CD4-positive, alpha-beta T cell treated with Interferon alpha-2 for 1 hour (primary cell): ENCODE results near the gene NCR1.
"Not testable (repeated sequence)": the region's sequence is repeated elsewhere in the genome, so short reads cannot be mapped to it uniquely, and the experiment has no call there.

Source experiments
- DNase-seq, 2 donors: peaks; one replicate each; pipeline ENCODE4 v3.0.0-alpha.2; 2020 to 2022

The NCR1 gene

DNA sequence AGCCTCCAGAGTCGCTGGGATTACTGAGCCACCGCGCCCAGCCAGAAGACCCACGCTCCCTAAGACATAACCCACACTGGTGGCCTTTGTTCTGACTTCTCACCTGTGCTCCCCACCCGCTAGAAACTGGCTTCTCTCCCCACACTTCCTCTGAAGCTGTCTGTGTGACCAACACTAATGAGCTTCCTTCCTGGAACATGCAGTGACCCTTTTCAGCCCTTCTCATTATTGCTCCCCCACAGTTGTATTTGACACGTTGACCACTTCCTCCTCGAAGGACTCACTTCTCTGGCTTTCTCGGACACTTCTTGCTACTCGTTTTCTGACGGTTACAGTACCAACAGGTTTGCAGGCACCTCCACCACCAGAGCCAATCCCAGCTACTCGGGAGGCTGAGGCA lies 10.9 kb downstream of the NCR1 start:
- peak in 1 of 2 donors; percentile 12 for DNase-seq

DNA sequence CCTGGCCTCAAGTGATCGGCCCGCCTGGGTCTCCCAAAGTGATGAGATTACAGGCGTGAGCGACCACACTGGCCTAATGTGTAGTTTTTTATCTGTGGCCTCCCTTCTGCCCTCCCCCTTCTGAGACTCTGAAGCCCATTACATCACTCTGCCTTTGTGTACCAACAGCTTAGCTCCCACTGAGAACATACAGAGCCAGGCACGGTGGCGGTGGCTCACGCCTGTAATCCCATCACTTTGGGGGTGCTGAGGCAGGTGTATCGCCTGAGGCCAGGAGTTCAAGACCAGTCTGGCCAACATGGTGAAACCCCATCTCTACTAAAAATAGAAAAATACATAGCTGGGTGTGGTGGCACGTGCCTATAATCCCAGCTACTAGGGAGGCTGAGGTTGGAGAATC lies 12.6 kb downstream of the NCR1 start:
- no peak for DNase-seq

DNA sequence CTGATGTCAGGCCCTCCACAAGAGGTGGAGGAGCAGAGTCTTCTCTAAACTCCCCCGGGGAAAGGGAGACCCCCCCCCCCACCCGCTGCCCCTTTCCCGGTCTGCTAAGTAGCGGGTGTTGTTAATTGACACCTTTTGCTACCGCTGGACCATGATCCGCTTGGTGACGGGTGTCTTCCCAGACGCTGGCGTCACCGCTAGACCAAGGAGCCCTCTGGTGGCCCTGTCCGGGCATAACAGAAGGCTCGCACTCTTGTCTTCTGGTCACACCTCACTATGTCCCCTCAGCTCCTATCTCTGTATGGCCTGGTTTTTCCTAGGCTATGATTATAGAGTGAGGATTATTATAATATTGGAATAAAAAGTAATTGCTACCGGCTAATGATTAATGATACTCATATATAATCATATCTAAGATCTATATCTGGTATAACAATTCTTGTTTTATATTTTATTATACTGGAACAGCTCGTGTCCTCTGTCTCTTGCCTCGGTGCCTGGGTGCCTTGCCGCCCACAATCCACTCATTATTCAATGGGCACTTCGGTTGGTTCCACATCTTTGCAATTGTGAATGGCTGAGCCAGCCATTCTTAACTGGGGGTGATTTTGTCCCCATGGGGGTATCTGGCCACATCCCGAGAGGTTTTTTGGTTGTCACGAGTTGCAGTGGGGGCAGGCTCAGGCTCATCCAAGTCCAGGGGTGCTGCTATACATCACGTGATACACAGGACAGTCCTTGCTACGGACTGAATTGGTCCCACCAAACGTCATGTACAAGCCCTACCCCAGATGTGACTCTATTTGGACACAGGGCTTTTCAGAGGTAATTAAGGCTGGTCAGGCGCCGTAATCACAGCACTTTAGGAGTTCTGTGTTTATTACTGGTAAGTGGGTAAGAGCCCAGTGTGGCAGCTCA lies 14.0 kb downstream of the NCR1 start:
- DNase-seq: peak in 1 of 2 donors; percentile 14

DNA sequence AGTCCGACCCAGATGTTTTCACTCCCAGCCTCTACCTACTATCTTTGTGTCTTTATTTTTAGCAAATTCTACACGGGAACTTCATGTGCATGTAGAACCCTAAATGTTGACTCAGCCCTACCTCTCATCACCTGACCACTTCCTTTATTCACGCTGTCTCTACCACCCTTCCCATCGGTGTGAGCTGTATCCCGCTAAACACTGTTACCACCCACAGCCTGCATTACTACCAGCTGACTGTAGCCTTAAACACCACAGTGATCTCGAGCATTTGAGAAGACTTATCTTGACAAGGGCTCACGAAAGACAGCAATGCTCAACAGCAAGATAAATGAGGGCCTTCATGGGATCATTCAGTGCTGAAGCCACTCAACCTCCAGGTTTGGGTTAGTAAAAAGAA lies 15.1 kb downstream of the NCR1 start:
- DNase-seq: no peak

DNA sequence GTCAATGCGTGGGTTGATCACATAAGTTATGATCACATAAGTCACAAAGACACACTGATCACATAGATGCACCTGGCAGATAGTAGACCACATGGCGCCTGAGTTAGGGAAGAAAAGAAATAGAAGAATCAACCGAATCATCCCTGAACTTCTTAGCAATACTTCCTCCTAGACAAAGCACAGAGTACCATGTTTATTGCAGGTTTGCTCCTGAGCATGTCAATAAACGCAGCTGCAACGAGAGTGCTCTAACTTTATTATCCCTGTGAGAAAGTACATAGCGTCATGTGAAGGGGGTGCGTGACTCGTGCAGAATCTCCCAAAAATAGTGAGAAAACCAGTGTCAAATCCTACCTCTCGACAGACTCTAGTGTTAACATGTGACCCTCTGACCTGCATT lies 17.3 kb downstream of the NCR1 start:
- no peak for DNase-seq

DNA sequence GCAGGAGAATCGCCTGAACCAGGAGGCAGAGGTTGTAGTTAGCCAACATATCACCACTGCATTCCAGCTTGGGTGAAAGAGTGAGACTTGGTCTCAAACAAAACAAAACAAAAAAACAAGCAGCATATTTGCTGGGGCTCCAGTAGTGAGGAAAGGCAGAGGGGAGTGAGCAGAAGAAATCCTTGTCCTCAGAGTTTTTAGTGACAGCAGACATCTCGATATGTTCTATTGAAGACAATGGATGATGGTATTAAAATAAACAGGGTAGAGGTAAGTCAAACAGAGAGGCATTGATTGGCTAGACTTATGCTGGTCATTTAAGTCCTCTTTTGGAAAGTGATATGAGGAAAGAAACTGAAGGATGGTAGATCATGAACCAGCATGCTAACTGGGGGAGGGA lies 22.4 kb downstream of the NCR1 start:
- DNase-seq: no peak

DNA sequence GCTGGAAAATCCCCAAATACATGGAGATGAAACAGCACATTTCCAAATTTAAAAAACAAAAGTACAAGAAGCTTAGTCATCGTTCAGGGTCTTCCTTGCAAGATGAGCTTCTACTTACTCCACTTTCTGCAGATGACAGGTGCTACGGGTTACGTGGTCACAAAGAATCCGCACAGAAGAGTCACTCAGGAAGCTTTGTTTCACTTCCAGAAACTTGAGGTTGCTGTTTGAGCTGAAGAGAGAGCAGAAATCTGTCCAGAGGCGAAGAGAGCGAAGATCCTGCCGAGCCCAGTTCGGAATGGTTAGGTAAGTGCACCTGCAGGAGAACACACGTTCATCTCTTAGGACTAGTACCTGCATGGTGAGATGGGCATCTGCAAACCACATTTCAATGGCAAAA lies 32.0 kb downstream of the NCR1 start:
- no peak for DNase-seq

DNA sequence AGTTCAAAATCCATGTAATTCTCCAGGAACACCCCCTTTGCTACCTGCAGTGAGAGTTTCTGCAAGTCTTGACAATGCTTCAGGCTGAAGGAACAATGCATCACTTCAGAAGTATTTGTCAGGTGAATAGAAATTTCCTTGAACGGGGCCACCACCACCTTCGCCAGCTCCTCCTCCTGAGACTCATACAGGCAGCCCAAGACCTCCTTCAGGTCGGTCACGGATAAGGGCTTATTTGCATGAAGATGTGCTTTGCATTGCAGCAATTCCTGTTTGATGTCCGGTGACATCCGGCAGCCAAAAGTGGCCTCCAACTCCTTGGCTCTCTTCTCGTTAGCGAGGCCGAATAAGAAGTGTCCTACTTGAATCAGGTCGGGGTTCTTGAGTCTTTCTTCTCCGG lies 33.0 kb downstream of the NCR1 start:
- DNase-seq: no peak

DNA sequence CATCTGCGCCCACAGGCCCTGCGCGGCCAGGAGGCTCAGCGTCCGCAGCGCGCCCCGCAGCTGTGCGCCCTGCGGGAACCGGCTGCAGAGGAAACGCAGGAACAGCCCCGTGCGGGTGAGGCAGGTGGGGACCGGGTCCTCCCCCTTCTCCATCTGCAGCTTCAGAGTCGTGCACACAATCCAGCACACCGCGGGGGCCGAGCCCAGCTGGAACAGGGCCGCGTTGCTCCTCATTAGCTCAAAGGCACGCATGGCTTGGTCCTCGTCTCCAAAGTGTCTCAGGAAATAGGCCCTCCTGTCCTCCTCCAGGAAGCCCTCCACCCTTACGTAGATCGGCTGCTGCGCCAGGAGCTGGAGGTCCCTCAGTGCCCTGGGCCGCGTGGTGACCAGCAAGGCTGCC lies 33.6 kb downstream of the NCR1 start:
- not testable (repeated sequence) for DNase-seq

DNA sequence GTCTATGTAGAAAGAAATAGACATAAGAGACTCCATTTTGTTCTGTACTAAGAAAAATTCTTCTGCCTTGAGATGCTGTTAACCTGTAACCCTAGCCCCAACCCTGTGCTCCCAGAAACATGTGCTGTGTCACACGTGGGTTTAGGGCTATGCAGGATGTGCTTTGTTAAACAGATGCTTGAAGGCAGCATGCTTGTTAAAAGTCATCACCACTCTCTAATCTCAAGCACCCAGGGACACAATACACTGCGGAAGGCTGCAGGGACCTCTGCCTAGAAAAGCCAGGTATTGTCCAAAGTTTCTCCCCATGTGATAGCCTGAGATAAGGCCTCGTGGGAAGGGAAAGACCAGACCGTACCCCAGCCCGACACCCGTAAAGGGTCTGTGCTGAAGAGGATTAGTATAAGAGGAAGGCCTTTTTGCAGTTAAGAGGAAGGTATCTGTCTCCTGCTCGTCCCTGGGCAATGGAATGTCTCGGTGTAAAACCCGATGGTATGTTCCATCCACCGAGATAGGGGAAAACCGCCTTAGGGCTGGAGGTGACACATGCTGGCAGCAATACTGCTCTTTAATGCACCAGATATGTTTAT lies 37.9 kb downstream of the NCR1 start:
- DNase-seq: not testable (repeated sequence)

DNA sequence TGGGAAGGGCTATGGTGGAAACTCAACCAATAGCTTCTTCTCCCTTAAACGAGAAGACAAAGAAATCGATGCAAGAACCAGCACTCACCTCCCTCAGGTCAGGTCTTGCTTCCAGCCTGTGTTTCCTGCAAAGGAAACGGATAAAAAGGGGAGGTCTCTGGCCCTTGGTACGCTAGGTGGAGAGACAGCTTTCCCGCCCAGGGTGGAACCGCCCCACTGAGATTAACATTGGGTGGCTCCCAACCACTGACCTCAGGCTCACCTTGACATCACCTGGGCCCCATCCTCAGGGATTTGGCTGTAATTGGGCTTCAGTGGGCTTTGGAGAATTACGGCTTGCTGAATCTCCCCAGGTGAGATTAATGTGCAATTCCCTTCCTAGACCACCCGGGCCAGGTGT lies 41.4 kb downstream of the NCR1 start, which contains the start of gene NLRP7:
NLRP7 (minus strand) TSS at position 150 of the 400 bp plus-strand sequence.
- DNase-seq: no peak

DNA sequence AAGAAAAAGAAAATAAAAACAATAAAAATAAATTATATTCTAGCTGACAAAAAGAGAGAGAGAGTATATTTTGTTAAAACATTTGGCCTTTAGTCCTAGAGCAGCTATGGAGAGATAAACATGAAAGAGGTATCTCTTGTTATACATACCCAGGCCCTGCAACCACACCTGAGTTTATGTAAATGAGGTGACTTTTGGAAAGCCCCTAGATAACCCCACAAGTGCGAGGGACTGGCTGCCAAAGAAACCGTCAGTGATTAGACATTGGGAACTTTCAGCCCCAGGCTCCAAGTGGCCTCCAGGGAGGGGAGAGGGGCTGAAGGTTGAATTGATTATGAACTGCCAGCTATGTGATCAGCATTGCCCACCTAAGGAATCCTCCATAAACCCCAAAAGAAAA lies 43.5 kb downstream of the NCR1 start:
- no peak for DNase-seq

DNA sequence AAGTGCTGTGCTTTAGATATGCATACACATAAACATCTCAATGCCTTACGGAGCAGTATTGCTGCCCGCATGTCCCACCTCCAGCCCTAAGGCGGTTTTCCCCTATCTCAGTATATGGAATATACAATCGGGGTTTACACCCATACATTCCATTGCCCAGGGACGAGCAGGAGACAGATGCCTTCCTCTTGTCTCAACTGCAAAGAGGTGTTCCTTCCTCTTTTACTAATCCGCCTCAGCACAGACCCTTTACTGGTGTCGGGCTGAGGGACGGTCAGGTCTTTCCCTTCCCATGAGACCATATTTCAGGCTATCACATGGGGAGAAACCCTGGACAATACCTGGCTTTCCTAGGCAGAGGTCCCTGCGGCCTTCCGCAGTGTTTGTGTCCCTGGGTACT lies 44.6 kb downstream of the NCR1 start:
- not testable (repeated sequence) for DNase-seq

DNA sequence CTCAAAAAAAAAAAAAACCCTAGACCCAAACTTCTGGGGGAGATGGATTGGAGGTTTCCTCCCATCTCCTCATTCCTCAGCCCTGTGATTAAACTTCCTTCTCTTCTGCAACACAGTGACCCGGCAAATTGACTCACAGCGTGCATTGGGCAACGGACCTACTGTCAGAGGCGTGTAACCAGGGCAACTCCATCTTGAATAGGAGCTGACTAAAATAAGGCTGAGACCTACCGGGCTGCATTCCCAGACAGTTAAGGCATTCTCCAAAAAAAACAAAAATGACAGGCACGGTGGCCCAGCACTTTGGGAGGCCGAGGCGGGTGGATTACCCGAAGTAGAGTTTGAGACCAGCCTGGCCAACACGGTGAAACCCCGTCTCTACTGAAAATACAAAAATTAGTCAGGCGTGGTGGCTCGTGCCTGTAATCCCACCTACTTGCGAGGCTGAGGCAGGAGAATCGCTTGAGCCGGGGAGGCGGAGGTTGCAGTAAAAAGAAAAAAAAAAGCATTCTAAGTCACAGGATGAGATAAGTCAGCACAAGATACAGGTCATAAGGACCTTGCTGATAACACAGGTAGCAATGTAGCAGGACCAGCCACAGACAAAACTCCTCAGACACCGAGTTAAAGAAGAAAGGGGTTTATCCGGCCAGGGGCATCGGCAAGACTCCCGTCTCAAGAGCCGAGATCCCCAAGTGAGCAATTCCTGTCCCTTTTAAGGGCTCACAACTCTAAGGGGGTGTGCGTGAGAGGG lies 46.8 kb downstream of the NCR1 start:
- DNase-seq: peak in 1 of 2 donors; percentile 68

DNA sequence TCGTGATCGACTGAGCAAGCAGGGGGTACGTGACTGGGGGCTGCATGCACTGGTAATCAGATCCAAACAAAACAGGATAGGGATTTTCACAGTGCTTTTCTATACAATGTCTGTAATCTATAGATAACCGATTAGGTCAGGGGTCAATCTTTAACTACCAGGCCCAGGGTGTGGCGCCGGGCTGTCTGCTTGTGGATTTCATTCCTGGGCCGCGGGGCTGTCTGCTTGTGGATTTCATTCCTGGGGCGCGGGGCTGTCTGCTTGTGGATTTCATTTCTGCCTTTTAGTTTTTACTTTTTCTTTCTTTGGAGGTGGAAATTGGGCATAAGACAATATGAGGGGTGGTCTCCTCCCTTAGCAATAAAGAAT lies 47.4 kb downstream of the NCR1 start:
- not testable (repeated sequence) for DNase-seq

DNA sequence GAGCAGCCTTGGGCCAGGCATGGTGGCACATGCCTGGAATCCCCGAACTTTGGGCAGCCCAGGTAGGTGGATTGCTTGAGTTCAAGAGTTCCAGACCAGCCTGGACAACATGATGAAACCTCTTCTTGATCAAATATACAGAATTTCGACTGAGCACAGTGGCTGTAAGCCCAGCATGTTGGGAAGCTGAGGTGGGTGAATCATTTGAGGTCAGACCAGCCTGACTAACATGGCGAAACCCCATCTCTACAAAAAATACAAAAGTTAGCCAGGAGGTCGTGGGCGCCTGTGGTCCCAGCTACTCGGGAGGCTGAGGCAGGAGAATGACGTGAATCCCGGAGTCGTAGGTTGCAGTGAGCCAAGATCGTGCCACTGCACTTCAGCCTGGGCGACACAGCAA lies 49.4 kb downstream of the NCR1 start:
- no peak for DNase-seq

DNA sequence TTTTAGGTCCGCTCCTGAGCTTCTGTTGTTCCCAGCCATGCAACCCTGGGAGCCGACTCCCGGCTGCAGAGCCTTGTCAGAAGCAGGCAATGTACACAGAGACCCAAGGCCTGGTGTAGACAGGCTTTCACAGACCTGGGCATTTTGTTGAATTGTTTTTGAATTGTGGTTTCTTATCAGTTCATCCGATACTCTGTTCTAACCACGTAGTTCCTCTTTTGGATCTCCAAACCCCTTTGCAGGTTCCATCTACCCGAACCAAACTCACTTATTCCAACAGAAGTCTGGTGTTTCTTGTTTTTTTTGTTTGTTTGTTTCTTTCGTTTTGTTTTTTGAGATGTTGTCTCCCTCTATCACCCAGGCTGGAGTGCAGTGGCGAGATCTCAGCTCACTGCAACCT lies 53.9 kb downstream of the NCR1 start:
- no peak for DNase-seq
